WTC11 (cell line): ENCODE results near the gene ANGPTL4. TPM values are rescaled to one million over a fixed set of nuclear protein-coding genes. Genes with fewer than 3 reads are reported as not detected.

Experiments
- ATAC-seq: fragments of 200-7000 bp; cut with Tn5 transposase; 2 replicates; pipeline ENCODE4 v1.10.0; 2021; ENCODE audit warnings: mild to moderate bottlenecking, moderate library complexity
- CTCF ChIA-PET: fragments of 300-600 bp; sonication (Branson Sonifier 250); formaldehyde crosslinking; loops from one replicate; lab custom pipeline; 2021; ENCODE audit warnings: antibody characterized with exemption; lab: Charles Lee
- POLR2A ChIA-PET: fragments of 350-600 bp; sonication (Branson Sonifier 250); formaldehyde crosslinking; loops from one replicate; lab custom pipeline; 2021; ENCODE audit warnings: antibody characterized with exemption; lab: Charles Lee
- DNase-seq: peaks from one replicate; pipeline ENCODE4 v3.0.0; 2021; ENCODE audit warnings: low spot score
- H3K27ac Mint-ChIP-seq: 2 replicates; pipeline ENCODE4 v1.8.0; 2021; ENCODE audit warnings: mixed read lengths
- H3K27me3 Mint-ChIP-seq: 2 replicates; pipeline ENCODE4 v1.8.0; 2021; ENCODE audit warnings: low read depth, mild to moderate bottlenecking, moderate library complexity, mixed read lengths
- H3K36me3 Mint-ChIP-seq: 2 replicates; pipeline ENCODE4 v1.8.0; 2021; ENCODE audit warnings: mixed read lengths
- H3K4me1 Mint-ChIP-seq: 2 replicates; pipeline ENCODE4 v1.8.0; 2022; ENCODE audit warnings: mixed read lengths
- H3K4me3 Mint-ChIP-seq: 2 replicates; pipeline ENCODE4 v1.8.0; 2021; ENCODE audit warnings: mild to moderate bottlenecking, moderate library complexity, mixed read lengths
- H3K9me3 Mint-ChIP-seq: 2 replicates; pipeline ENCODE4 v1.8.0; 2021; ENCODE audit warnings: mixed read lengths
- ARID4B ChIP-seq: sonication (generic); formaldehyde crosslinking; IDR thresholded peaks from 2 replicates; pipeline ENCODE4 v1.8.0; 2023; ENCODE audit warnings: missing genetic modification reagents, mild to moderate bottlenecking, borderline replicate concordance
- CREM ChIP-seq: sonication (generic); formaldehyde crosslinking; IDR thresholded peaks from 2 replicates; pipeline ENCODE4 v1.8.1; 2022; ENCODE audit warnings: mild to moderate bottlenecking, missing genetic modification reagents, moderate library complexity
- E2F4 ChIP-seq: sonication (generic); formaldehyde crosslinking; IDR thresholded peaks from 2 replicates; pipeline ENCODE4 v1.8.1; 2022; ENCODE audit warnings: low read depth, mild to moderate bottlenecking, moderate library complexity, missing genetic modification reagents, borderline replicate concordance
- ETV6 ChIP-seq: sonication (generic); formaldehyde crosslinking; IDR thresholded peaks from 2 replicates; pipeline ENCODE4 v1.8.1; 2022; ENCODE audit warnings: mild to moderate bottlenecking, missing genetic modification reagents
- FOXP4 ChIP-seq: sonication (generic); formaldehyde crosslinking; IDR thresholded peaks from 2 replicates; pipeline ENCODE4 v1.8.0; 2022; ENCODE audit warnings: mild to moderate bottlenecking, missing genetic modification reagents
- GTF2I ChIP-seq: fragments of 250-450 bp; sonication (Bioruptor Pico); conservative IDR thresholded peaks from 2 replicates; pipeline ENCODE4 v1.4.0; 2021; ENCODE audit warnings: mild to moderate bottlenecking
- HMGXB4 ChIP-seq: sonication (generic); formaldehyde crosslinking; IDR thresholded peaks from 2 replicates; pipeline ENCODE4 v1.8.1; 2023; ENCODE audit warnings: mild to moderate bottlenecking, moderate library complexity, missing genetic modification reagents
- MYBL2 ChIP-seq: sonication (generic); formaldehyde crosslinking; IDR thresholded peaks from 2 replicates; pipeline ENCODE4 v1.8.1; 2023; ENCODE audit warnings: mild to moderate bottlenecking, moderate library complexity, missing genetic modification reagents
- OVOL2 ChIP-seq: fragments of 250-450 bp; sonication (Bioruptor Pico); IDR thresholded peaks from 2 replicates; pipeline ENCODE4 v1.9.0; 2021; ENCODE audit warnings: mild to moderate bottlenecking, borderline replicate concordance
- SP1 ChIP-seq: sonication (generic); formaldehyde crosslinking; conservative IDR thresholded peaks from 2 replicates; pipeline ENCODE4 v1.8.1; 2022; ENCODE audit warnings: missing genetic modification reagents
- STAT6 ChIP-seq: sonication (generic); formaldehyde crosslinking; conservative IDR thresholded peaks from 2 replicates; pipeline ENCODE4 v1.8.1; 2023; ENCODE audit warnings: mild to moderate bottlenecking, low read depth, missing genetic modification reagents, moderate library complexity
- TP53 ChIP-seq: sonication (generic); formaldehyde crosslinking; IDR thresholded peaks from 2 replicates; pipeline ENCODE4 v1.8.1; 2023; ENCODE audit warnings: mild to moderate bottlenecking, missing genetic modification reagents
- ZNF121 ChIP-seq: sonication (generic); formaldehyde crosslinking; IDR thresholded peaks from 2 replicates; pipeline ENCODE4 v1.8.0; 2023; ENCODE audit warnings: missing genetic modification reagents
- ZSCAN18 ChIP-seq: fragments of 250-450 bp; sonication (Bioruptor Pico); IDR thresholded peaks from 2 replicates; pipeline ENCODE4 v2.1.2; 2022; ENCODE audit warnings: mild to moderate bottlenecking, moderate library complexity
- total RNA-seq: library from RNA; stranded (reverse); gene quantifications from 3 replicates; pipeline ENCODE4 v1.2.3, GENCODE V29; 2021

The ANGPTL4 gene
- total RNA-seq, 1 experiment from 2014 or later = 1.0 TPM

- peak; percentile 32 for ATAC-seq
- Mint-ChIP-seq H3K4me3 (peak overlapping the region; percentile 70), H3K27me3 (peaks cover 76% of the 10 kb centered on the region), H3K4me1 (peaks cover 17% of the 10 kb centered on the region), H3K9me3 (no peaks in the 10 kb centered on the region), H3K27ac (no peak overlapping the region), H3K36me3 (no peaks in the 10 kb centered on the region)
- DNase-seq = peak; percentile 57
- CTCF ChIA-PET = interaction anchor here (0.7 to 5.7 kb wide), 20 partner anchors 8 to 390 kb away, joined by 3 to 40 read pairs (median 6); partner anchors contain the start of genes KANK3, MARCHF2, RAB11B and ZNF414
- TF ChIP-seq ETV6 (CRISPR knock-in tag) (0 out of 2 replicates have a peak, but pooled peaks have one; percentile 18), HMGXB4 (CRISPR knock-in tag) (0 out of 2 replicates have a peak, but pooled peaks have one; percentile 19), STAT6 (CRISPR knock-in tag) (no peak), OVOL2 (CRISPR knock-in tag) (no peak), MYBL2 (0 out of 2 replicates have a peak, but pooled peaks have one; percentile 21), ZNF121 (CRISPR knock-in tag) (no peak), ZSCAN18 (CRISPR knock-in tag) (no peak)
- POLR2A ChIA-PET = interaction anchor here (0.6 to 1.1 kb wide), 2 partner anchors 10 to 243 kb away, joined by 3 read pairs; no protein-coding TSS in a partner anchor
Observed at GRCh38 chr19:8333767-8334457, 30.0 kb upstream of the ANGPTL4 start.

- ATAC-seq (peak; percentile 53), DNase-seq (peak; percentile 78)
- H3K27ac Mint-ChIP-seq = no peak overlapping the region
- peaks cover 75% of the 10 kb centered on the region for H3K27me3 Mint-ChIP-seq
- ChIA-PET CTCF (interaction anchor here (0.6 to 5.7 kb wide), 29 partner anchors 8 to 390 kb away, joined by 3 to 40 read pairs (median 3); partner anchors contain the start of genes ANGPTL4, HNRNPM, KANK3 and MARCHF2), POLR2A (interaction anchor here (0.6 to 1.1 kb wide), 5 partner anchors 8 to 179 kb away, joined by 3 read pairs; no protein-coding TSS in a partner anchor)
- H3K9me3 Mint-ChIP-seq = no peaks in the 10 kb centered on the region
- H3K4me1 Mint-ChIP-seq = peaks cover 19% of the 10 kb centered on the region
- H3K4me3 Mint-ChIP-seq = peak overlapping the region; percentile 70
- H3K36me3 Mint-ChIP-seq = no peaks in the 10 kb centered on the region
- TF ChIP-seq ZSCAN18 (CRISPR knock-in tag) = no peak
- TF ChIP-seq ARID4B (CRISPR knock-in tag) = 0 out of 2 replicates have a peak, but pooled peaks have one; percentile 8
- peak; percentile 40; the same call in 1 of the 2 replicates for TF ChIP-seq CREM
- TF ChIP-seq E2F4 (CRISPR knock-in tag) = 0 out of 2 replicates have a peak, but pooled peaks have one; percentile 30
- TF ChIP-seq FOXP4 = peak; percentile 49
- TF ChIP-seq TP53 = peak; percentile 48; the same call in 1 of the 2 replicates
- no peak for TF ChIP-seq GTF2I (CRISPR knock-in tag)
- 0 out of 2 replicates have a peak, but pooled peaks have one; percentile 18 for TF ChIP-seq SP1 (CRISPR knock-in tag)
Observed at GRCh38 chr19:8334458-8335342, 29.3 kb upstream of the ANGPTL4 start.
